ENCODE results near the gene VPS18.

GRCh38 chr15:40951764-40952163 lies 57.5 kb downstream of the VPS18 start:
- TF ChIP-seq CTCF (conservative IDR thresholded peaks at IDR 0.05 in 1 of 2, IDR thresholded peaks at IDR 0.05 in 1 of 2; ENCODE audit: low read depth in 1 of 2, low read length in 2 of 2) (no peak), EZH2 (IDR thresholded peaks at IDR 0.05; ENCODE audit: low read length, missing control alignments) (no peak)
